GM19193 (cell line): ENCODE data around the gene SORCS2.

Experiments used
- POLR2A ChIP-seq: IDR thresholded peaks from 4 replicates; pipeline ENCODE4 v1.6.1; 2011; ENCODE audit not compliant: insufficient read depth, insufficient read length; ENCODE audit errors: extremely low read depth

SORCS2 gene

GRCh38 chr4:7425591-7426468, 233.5 kb downstream of the SORCS2 start:
- no peak for TF ChIP-seq POLR2A

GRCh38 chr4:7426525-7427171, 234.3 kb downstream of the SORCS2 start:
- no peak for TF ChIP-seq POLR2A

GRCh38 chr4:7427361-7427760, 235.0 kb downstream of the SORCS2 start:
- TF ChIP-seq POLR2A: no peak

GRCh38 chr4:7427831-7428260, 235.5 kb downstream of the SORCS2 start:
- TF ChIP-seq POLR2A: no peak

- no peak for TF ChIP-seq POLR2A
Observed at GRCh38 chr4:7428261-7429068, 236.1 kb downstream of the SORCS2 start.

- TF ChIP-seq POLR2A: no peak
Observed at GRCh38 chr4:7429069-7429416, 236.7 kb downstream of the SORCS2 start.

GRCh38 chr4:7429601-7430078, 237.3 kb downstream of the SORCS2 start:
- TF ChIP-seq POLR2A: no peak

GRCh38 chr4:7430368-7430964, 238.1 kb downstream of the SORCS2 start:
- no peak for TF ChIP-seq POLR2A

- no peak for TF ChIP-seq POLR2A
Observed at GRCh38 chr4:7430965-7431695, 238.8 kb downstream of the SORCS2 start.

GRCh38 chr4:7431696-7432530, 239.6 kb downstream of the SORCS2 start:
- TF ChIP-seq POLR2A: no peak

- no peak for TF ChIP-seq POLR2A
Observed at GRCh38 chr4:7432531-7433375, 240.4 kb downstream of the SORCS2 start.

GRCh38 chr4:7433376-7434140, 241.2 kb downstream of the SORCS2 start:
- TF ChIP-seq POLR2A: no peak
